Thoracic aorta (tissue), 2 donors: ENCODE data around the gene KAZN. TPM values are rescaled to one million over a fixed set of nuclear protein-coding genes. Genes with fewer than 3 reads are reported as not detected.

Source experiments
- ATAC-seq: fragments of 150-250 bp; one replicate; pipeline ENCODE4 v1.8.0; 2017; ENCODE audit warnings: low read depth; ENCODE audit not compliant: insufficient number of reproducible peaks, low FRiP score
- DNase-seq: peaks from one replicate; pipeline ENCODE4 v3.0.0-alpha.2; 2020; ENCODE audit warnings: low spot score
- H3K27ac ChIP-seq, 2 donors: fragments of 200-600 bp; sonication (generic); 1 replicate in 1 of 2; 2 replicates in 1 of 2; pipeline ENCODE4 v1.5.1; 2016; ENCODE audit warnings: mild to moderate bottlenecking in 2 of 2, moderate library complexity in 2 of 2
- H3K27me3 ChIP-seq: fragments of 200-600 bp; sonication (generic); replicated peaks from 2 replicates; pipeline ENCODE4 v1.6.0; 2016; ENCODE audit warnings: mild to moderate bottlenecking; ENCODE audit not compliant: insufficient read depth
- H3K36me3 ChIP-seq: fragments of 200-600 bp; sonication (generic); one replicate; pipeline ENCODE4 v1.5.1; 2016
- H3K4me1 ChIP-seq, 2 donors: fragments of 200-600 bp; sonication (generic); 1 replicate in 1 of 2; 2 replicates in 1 of 2; pipeline versions ENCODE4 v1.5.1 to v1.6.0; 2016; ENCODE audit warnings: low read depth in 2 of 2, mild to moderate bottlenecking in 1 of 2; ENCODE audit not compliant: control insufficient read depth in 1 of 2
- H3K4me3 ChIP-seq: fragments of 200-600 bp; sonication (generic); 2 replicates; pipeline ENCODE4 v1.5.1; 2016; ENCODE audit warnings: mild to moderate bottlenecking
- H3K9me3 ChIP-seq: fragments of 200-600 bp; sonication (generic); 2 replicates; pipeline ENCODE4 v1.5.1; 2016
- CTCF ChIP-seq: fragments of 200-600 bp; sonication (generic); IDR thresholded peaks from one replicate; pipeline ENCODE4 v1.5.1; 2019; ENCODE audit warnings: antibody characterized with exemption
- total RNA-seq, 2 donors: library from RNA; depleted of rRNA; stranded (reverse); fragments of >200 nt; gene quantifications; one replicate each; pipeline versions ENCODE4 v1.1.0 to v1.2.3, GENCODE V29; 2016

Gene KAZN
- total RNA-seq, 2 donors from 2014 or later, result 17.4 to 30.3 TPM

GRCh38 chr1:15104768-15105167 is 506.3 kb downstream of the KAZN start:
- H3K4me3 ChIP-seq, result no peak overlapping the region
- DNase-seq, result no peak
- no peaks in the 10 kb centered on the region for H3K9me3 ChIP-seq
- H3K4me1 ChIP-seq, result no peaks in the 10 kb centered on the region
- no peaks in the 10 kb centered on the region for H3K36me3 ChIP-seq
- H3K27me3 ChIP-seq, result no peaks in the 10 kb centered on the region
- H3K27ac ChIP-seq, result no peak overlapping the region
- ATAC-seq, result no peak
- no peak for TF ChIP-seq CTCF

GRCh38 chr1:15106608-15107007 is 508.1 kb downstream of the KAZN start:
- DNase-seq, result no peak
- Histone ChIP-seq H3K27ac (no peak overlapping the region), H3K27me3 (no peaks in the 10 kb centered on the region), H3K4me1 (no peaks in the 10 kb centered on the region), H3K36me3 (no peaks in the 10 kb centered on the region), H3K4me3 (no peak overlapping the region), H3K9me3 (no peaks in the 10 kb centered on the region)
- no peak for ATAC-seq
- no peak for TF ChIP-seq CTCF

- Histone ChIP-seq H3K27ac (no peak overlapping the region), H3K27me3 (no peaks in the 10 kb centered on the region), H3K36me3 (no peaks in the 10 kb centered on the region), H3K4me1 (no peaks in the 10 kb centered on the region), H3K4me3 (no peak overlapping the region), H3K9me3 (no peaks in the 10 kb centered on the region)
- no peak for TF ChIP-seq CTCF
- ATAC-seq (no peak), DNase-seq (no peak)
Measured at GRCh38 chr1:15107058-15107687, 508.7 kb downstream of the KAZN start.

GRCh38 chr1:15107911-15108310 is 509.4 kb downstream of the KAZN start:
- Histone ChIP-seq H3K4me1 (no peaks in the 10 kb centered on the region), H3K36me3 (no peaks in the 10 kb centered on the region), H3K27ac (no peak overlapping the region), H3K4me3 (no peak overlapping the region), H3K9me3 (no peaks in the 10 kb centered on the region), H3K27me3 (no peaks in the 10 kb centered on the region)
- no peak for TF ChIP-seq CTCF
- no peak for DNase-seq
- no peak for ATAC-seq

DNA sequence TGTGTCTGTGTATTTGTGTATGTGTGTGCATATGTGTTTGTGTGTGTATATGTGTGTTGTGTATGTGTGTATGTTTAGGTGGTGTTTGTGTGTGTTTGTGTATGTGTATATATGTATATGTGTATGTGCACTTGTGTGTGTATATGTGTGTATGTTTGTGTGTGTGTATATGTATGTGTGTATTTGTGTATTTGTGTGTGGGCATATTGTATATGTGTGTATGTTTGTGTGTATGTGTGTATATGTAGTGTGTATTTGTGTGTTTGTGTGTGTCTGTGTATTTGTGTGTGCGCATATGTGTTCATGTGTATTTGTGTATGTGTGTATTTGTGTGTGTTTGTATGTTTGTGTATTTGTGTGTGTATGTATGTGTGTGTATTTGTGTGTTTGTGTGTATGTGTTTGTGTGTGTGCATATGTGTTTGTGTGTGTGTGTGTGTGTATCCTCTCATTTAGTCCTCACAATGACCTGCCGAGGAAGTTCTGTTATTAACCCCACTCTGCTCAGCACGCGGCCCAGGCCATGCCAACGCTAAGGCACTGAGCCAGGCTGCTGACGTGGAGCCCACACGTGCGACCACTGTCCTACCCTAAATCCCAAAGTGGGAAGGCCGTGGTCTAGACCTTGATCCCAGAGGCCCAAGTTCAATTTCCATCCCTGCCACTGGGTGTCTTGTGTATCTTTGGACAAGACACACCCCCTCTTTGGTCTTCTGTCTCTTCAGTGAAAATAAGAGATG is 511.8 kb downstream of the KAZN start:
- TF ChIP-seq CTCF, result no peak
- Histone ChIP-seq H3K4me1 (no peaks in the 10 kb centered on the region), H3K36me3 (no peaks in the 10 kb centered on the region), H3K4me3 (no peak overlapping the region), H3K27me3 (no peaks in the 10 kb centered on the region), H3K9me3 (no peaks in the 10 kb centered on the region), H3K27ac (no peak overlapping the region)
- DNase-seq (no peak), ATAC-seq (no peak)
